SK-N-SH treated with all-trans-retinoic acid at 6 μM for 48 hours (cell line): ENCODE results near the gene EIF6.

Experiments
- ARNTL ChIP-seq: fragments of 450-650 bp; formaldehyde crosslinking; IDR thresholded peaks from 2 replicates; pipeline ENCODE4 v1.5.0; 2020; ENCODE audit warnings: low read depth, mild to moderate bottlenecking, moderate library complexity, borderline replicate concordance
- BACH2 ChIP-seq: fragments of 250-450 bp; sonication (Bioruptor Pico); IDR thresholded peaks from 2 replicates; pipeline ENCODE4 v1.9.0; 2021; ENCODE audit warnings: mild to moderate bottlenecking, borderline replicate concordance
- CSDC2 ChIP-seq: fragments of 250-450 bp; sonication (Bioruptor Pico); IDR thresholded peaks from 2 replicates; pipeline ENCODE4 v1.5.0; 2020; ENCODE audit warnings: mild to moderate bottlenecking, moderate library complexity
- CSRNP3 ChIP-seq: fragments of 250-450 bp; sonication (Bioruptor Pico); IDR thresholded peaks from 2 replicates; pipeline ENCODE4 v1.5.1; 2021; ENCODE audit warnings: mild to moderate bottlenecking, moderate library complexity
- GLIS3 ChIP-seq: fragments of 250-450 bp; sonication (Bioruptor Pico); IDR thresholded peaks from 2 replicates; pipeline ENCODE4 v1.5.0; 2020; ENCODE audit warnings: mild to moderate bottlenecking, moderate library complexity
- PATZ1 ChIP-seq: fragments of 250-450 bp; sonication (Bioruptor Pico); IDR thresholded peaks from 2 replicates; pipeline ENCODE4 v1.8.0; 2020; ENCODE audit warnings: mild to moderate bottlenecking, moderate library complexity, borderline replicate concordance

DNA sequence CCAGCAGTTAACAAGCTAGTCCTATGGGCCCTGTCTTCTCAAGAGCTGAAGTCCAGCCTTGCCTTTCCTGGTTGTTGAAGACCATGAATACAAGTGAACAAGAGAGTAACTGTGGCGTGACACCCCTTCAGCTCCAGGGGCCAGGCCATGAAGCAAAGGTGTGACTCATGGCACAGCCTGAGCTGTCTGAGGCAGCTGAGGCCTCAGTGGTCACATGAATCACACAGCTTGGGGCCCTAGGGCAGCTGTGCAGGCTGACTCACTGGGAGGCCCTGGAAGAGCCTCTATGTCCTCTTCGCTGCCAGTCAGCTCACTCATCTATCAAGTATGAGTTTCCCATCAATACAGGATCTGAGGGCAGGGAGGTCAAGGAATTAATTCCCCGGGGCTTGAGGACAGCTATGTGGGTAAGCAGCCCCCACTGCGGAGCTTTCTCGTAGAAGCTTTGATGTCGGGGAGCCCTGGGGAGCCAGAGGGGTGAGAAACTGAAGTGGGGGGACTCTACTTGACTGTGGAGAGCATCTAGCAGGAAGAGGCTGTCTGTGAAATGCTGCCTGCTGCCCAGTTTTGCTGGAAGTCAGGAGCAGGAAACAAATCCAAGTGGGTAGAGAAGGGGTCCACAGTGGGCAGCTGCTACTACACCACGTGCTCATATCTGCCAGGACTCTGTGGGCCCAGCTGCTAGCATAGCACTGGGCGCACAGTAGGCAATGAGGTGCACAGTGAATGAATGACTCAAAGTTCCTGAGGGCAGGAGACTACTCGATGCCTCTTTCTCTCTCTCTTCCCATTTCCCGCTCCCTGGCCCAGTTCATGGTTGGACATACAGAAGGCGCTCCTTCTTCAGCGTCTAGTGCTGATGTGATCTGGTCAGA, 21.3 kb upstream of the EIF6 start:
- TF ChIP-seq CSRNP3 (CRISPR knock-in tag) (no peak), GLIS3 (CRISPR knock-in tag) (no peak), CSDC2 (CRISPR knock-in tag) (peak; percentile 64), PATZ1 (CRISPR knock-in tag) (no peak; the same call in 1 of the 2 replicates), ARNTL (CRISPR knock-in tag) (no peak), BACH2 (CRISPR knock-in tag) (no peak)
